Activated naive CD4-positive, alpha-beta T cell treated with Interleukin-2 at 50 U/mL for 16 hours (primary cell): ENCODE results near the gene SLC38A8.

Source experiments
- DNase-seq: peaks from one replicate; pipeline ENCODE4 v3.0.0-alpha.2; 2020

SLC38A8 gene

GRCh38 chr16:84027625-84028024, 15.0 kb downstream of the SLC38A8 start:
- DNase-seq = no peak

GRCh38 chr16:84026606-84027005, 16.0 kb downstream of the SLC38A8 start:
- DNase-seq = no peak

DNA sequence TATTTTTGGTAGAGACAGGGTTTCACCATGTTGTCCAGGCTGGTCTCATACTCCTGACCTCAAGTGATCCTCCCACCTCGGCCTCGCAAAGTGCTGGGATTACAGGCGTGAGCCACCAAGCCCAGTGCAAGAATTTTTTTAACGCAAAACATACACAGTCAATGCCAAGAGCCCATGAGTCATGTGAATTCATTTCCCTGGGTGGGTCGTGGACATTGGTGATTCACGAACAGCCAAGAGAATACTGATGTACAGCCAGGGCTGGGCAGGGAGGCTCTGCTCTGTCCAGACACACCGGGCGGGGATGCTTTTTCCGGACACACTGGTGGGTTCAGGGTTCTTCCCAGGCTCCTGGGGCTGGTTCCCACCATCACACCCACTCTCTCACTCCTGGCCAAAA, 17.7 kb downstream of the SLC38A8 start:
- no peak for DNase-seq

- DNase-seq = no peak
Observed at GRCh38 chr16:84022644-84023043, 20.0 kb downstream of the SLC38A8 start.

DNA sequence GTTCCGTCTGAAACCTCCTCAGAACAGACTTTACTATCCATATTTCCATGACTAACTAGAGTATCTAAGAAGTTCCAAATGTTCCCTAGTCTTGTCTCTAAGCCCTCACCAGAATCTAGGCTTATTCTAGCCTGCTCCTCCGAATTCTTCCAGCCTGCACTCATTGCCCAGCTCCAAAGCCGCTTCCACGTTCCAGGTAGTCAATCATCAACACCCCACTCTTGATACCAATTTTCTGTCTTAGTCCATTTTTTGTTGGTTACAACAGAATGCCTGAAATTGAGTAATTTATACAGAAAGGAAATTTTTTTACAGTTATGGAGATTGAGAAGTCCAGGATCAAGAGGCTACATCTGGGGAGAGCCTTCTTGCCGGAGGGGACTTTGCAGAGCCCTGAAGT, 21.1 kb downstream of the SLC38A8 start:
- DNase-seq = no peak

DNA sequence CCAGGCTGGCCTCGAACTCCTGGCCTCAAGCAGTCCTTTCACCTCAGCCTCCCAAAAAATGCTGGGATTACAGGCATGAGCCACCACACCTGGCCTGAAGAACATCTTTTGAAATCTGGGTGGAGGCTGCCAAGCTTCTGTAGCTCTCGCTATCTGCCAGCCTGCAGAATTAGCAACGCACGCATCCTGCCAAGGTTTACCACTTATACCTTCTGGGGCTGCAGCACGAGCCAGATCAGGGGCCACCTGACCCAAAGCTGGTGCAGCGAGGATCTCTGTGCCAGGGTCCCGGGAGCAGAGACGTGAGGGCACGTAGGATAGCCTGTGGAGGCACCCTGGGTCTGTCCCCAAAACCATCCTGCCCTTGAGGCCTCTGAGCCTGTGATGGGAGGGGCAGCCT, 22.2 kb downstream of the SLC38A8 start:
- no peak for DNase-seq

GRCh38 chr16:84018710-84019109, 23.9 kb downstream of the SLC38A8 start:
- DNase-seq = no peak

GRCh38 chr16:84016477-84016876, 26.1 kb downstream of the SLC38A8 start:
- DNase-seq = no peak

- DNase-seq = no peak
Observed at GRCh38 chr16:84015399-84015798, 27.2 kb downstream of the SLC38A8 start.

GRCh38 chr16:84014570-84015327, 27.8 kb downstream of the SLC38A8 start:
- no peak for DNase-seq

DNA sequence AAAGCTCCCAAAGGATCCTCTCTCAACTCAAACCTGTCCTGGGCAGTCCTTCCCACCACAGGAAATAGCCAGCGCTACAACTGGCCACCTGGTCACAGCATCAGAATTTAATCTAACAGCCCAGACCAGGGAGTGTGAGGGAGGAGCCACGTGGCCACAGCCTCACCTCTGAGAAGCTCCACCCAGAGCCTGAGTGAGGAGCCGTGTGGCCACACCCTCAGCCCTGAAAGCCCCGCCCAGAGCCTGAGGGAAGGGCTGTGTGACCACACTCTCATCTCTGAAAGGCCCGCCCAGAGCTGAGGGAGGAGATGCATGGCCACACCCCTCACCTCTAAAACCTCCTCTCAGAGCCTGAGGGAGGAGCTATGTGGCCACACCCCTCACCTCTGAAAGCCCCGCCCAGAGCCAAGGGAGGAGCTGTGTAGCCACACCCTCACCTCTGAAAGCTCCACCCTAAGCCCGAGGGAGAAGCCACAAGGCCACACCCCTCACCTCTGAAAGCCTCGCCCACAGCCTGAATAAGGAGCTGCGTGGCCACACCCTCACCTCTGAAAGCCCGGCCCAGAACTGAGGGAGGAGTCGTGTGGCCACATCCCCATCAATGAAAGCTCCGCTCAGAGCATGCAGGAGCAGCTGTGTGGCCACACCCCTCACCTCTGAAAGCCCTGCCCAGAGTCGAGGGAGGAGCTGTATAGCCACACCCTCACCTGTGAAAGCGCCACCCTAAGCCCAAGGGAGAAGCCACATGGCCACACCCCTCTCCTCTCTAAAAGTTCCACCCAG, 28.6 kb downstream of the SLC38A8 start:
- DNase-seq = peak; percentile 34

GRCh38 chr16:84009282-84009681, 33.3 kb downstream of the SLC38A8 start:
- no peak for DNase-seq

- no peak for DNase-seq
Observed at GRCh38 chr16:84007965-84008364, 34.6 kb downstream of the SLC38A8 start.

- DNase-seq = no peak
Observed at GRCh38 chr16:84007520-84007919, 35.1 kb downstream of the SLC38A8 start.

GRCh38 chr16:84005391-84005790, 37.2 kb downstream of the SLC38A8 start:
- DNase-seq = no peak

DNA sequence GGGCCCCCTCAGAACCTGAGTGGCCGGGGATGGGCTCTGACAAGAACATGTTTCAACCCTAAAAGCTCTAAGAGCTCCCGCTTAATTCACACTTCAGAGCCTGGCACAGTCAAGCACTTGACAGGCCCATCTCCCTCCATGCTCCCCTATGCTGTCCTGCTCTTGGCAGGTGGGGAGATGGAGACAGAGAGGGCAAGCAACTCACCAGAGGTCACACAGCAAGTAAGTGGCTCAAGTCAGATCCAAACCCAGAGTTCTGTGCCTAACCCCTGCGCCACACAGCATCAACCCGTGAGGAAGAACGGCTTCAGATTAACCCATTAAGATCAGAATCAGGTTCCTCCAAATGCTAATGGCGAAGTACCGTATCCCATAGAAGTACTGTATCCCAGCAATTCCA, 38.2 kb downstream of the SLC38A8 start:
- DNase-seq = no peak

- no peak for DNase-seq
Observed at GRCh38 chr16:84003038-84003437, 39.6 kb downstream of the SLC38A8 start.

DNA sequence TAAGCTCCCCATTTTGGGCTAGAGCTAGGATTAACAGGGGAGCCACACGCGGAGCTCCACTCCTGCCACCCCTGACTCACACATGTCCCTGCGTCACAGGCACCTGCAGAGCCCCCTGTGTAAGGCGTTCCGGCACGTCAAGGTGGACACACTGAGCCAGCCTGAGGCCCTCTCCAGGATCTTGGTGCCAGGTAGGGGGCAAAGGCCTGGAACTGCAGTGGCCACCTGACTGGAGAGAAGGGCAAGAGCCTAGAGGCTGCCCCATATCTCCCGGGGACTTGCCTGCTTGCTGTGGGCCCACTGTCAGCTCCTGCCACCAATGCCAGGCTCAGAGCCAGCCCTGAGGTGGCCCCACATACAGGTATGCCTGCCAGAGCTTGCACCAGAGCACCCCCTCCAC, 40.9 kb downstream of the SLC38A8 start:
- no peak for DNase-seq

- DNase-seq = no peak
Observed at GRCh38 chr16:84000989-84001642, 41.5 kb downstream of the SLC38A8 start.

GRCh38 chr16:83998091-83998490, 44.5 kb downstream of the SLC38A8 start:
- DNase-seq = no peak

DNA sequence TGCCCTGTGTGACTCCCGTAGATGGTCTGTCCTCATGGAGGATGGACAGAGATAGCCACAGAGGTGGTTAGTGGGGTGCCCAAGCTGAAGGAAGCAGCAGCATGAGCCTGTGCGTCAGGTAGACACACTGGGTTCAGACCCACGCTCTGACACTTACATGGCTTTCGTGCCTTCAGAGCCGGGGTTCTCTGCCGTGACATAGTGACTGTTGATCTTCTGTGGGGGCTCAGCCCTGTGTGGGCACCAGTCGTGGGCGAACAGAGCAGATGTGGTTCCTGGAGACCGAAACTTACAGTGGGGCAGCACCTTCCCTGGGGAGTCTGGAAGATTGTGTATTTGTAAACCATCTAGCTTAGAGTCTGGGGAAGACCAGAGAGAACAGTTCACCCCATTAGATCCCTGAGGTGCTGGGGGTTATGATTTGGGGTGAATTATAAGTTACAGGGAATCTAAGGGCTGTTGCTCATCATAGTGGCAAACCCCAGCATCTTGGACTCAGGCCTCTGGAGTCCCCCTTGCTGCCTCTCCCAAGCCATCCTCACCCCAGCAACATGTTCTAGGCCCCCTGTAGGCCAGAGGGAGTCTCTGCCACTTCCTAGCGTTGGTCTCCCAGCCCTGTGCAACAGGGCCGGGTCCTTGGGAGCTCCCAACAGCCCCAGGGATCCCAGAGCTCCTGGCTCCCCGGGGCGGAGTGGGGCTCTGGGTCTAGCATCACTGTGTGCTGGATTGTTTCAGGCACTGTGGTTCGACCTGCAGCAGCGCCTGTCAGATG, 45.9 kb downstream of the SLC38A8 start:
- no peak for DNase-seq

- no peak for DNase-seq
Observed at GRCh38 chr16:83995754-83996153, 46.8 kb downstream of the SLC38A8 start.

DNA sequence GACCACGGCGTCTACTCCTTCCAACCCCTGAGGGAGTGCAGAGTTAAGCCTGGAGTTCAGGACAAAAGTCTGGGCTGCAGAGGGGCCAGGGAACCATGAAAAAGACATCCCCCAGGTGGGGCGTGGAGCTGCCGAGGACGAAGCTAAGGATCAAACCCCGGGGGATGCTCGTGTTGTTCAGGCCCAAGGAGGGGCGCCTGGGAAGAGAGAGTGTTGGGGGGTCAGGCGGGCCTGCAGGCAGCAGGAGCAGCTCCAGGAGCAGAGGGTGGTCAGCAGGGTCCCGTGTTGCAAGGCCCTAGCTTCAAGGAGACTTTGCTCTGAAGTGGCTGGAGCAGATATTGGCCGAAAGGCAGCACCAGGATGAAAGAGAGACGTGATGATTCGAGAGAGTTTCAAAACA, 47.9 kb downstream of the SLC38A8 start:
- DNase-seq = no peak
